ENCODE results near the gene SKIC2.
"Not testable (repeated sequence)": the region's sequence is repeated elsewhere in the genome, so short reads cannot be mapped to it uniquely, and the experiment has no call there.

GRCh38 chr6:32013738-32014137, 54.8 kb downstream of the SKIC2 start:
- not testable (repeated sequence) for TF ChIP-seq CTCF, POLR2A (IDR thresholded peaks at IDR 0.05)
